ENCODE results near the gene KRT6B. TPM values are rescaled to one million over a fixed set of nuclear protein-coding genes. Genes with fewer than 3 reads are reported as not detected.
"Not testable (repeated sequence)": the region's sequence is repeated elsewhere in the genome, so short reads cannot be mapped to it uniquely, and the experiment has no call there.

KRT6B gene
- not detected for polyA plus RNA-seq (2013, experiment 1 of 2; ENCODE audit: insufficient read length)
- polyA plus RNA-seq (2013, experiment 2 of 2; ENCODE audit: insufficient read length) = not detected

DNA sequence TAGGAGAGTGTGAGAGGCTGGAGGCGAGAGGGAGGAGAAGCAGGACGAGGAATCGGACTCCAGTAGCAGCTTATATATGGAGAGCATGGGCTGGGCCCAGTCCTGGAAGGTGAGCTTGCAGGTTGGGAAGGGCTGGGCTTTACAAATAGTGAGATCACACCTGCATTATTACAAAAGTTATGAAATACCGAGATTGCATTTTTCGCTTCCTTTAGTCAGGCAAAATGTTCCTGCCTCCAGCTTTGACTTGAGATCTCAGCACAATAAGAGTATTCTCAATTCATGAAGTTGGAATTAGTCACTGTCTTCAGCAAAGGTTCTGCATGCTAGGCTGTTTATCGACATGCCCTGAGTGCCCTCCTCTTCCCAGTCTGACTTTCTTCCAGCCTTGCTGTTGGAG lies at the start of gene KRT6B:
Gene KRT6B (minus strand): TSS at position 46 of the 400 bp plus-strand sequence. CDS start 68 bp downstream, outside the sequence.
- no peak for DNase-seq

DNA sequence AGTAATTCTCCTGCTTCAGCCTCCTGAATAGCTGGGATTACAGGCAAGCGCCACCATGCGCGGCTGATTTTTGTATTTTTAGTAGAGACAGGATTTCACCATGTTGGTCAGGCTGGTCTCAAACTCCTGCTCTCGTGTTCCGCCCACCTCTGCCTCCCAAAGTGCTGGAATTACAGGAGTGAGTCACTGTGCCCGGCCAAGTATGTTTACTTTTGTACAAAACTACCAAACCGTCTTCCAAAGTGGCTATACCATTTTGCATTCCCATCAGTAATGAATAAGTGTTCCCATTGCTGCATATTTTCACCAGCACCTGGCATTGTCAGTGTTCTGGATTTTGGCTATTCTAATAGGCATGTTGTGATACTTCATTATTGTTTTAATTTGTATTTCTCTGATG lies 49.5 kb upstream of the KRT6B start:
- DNase-seq = no peak

DNA sequence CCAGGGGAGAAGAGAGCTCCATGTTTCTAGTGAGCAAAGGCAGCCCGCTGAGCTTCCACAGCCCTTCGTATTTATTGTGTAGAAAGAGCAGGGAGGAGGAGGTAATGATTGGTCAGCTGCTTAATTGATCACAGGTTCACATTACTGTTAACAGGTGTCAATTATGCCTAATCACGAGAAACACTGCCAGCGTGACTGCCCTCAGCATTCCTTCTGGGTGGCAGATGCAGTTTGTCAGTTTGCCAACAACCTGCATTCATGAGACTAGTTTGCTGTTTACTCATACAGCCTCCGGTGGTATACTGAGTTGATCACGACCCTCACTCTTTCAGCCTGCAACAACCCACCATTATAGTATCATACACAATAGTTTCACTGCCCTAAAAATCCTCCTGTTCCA lies 48.6 kb upstream of the KRT6B start:
- not testable (repeated sequence) for DNase-seq

DNA sequence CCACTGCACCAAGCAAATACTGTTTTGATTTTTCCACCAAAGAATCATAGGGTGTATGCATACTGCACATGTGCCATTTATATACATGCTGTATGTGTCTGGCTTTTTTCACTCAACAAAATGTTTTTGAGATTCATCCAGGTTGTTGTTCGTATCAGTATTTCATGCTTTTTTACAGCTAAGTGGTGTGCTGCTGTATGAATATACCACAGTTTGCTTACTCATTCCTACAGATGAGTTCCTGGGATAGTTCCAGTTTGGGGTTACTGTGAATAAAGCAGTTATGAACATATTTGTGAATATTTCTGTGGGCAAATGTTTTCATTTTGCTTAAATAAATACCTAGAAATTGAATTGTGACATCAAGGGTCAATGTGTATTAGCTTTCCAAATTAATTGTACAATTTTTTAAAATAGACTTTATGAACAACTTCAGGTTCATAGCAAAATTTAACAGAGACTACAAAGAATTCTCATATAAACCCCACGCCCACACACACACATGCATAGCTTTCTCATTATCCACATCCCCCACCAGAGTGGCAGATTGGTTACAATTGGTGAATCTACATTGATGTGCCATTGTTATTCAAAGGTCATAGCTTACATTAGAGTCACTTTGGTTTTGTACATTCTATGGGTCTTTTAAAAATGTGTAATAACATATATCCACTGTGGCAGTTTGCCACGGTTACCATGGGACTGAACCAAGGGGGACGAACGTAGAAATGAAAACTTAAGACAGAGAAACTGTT lies 48.0 kb upstream of the KRT6B start:
- DNase-seq = peak; percentile 85

DNA sequence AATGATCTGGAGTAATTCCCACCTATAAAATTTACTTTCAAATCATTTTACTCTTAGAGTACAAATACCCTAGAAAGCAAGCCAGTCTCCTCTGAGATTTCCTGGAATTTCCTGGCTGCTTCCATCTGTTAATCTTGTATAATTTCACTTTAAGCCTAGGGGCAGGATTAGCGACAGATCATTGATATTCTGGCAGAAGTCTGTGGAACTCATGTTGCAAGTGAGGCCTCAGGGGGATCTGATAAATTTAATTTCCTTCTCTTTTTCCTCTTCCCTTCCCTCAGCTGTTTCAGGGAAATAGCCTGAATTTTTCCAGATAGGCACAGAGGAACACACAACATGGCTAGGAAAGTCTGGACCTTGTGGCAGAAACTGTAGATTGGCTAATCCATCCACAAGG lies 47.0 kb upstream of the KRT6B start:
- no peak for DNase-seq

DNA sequence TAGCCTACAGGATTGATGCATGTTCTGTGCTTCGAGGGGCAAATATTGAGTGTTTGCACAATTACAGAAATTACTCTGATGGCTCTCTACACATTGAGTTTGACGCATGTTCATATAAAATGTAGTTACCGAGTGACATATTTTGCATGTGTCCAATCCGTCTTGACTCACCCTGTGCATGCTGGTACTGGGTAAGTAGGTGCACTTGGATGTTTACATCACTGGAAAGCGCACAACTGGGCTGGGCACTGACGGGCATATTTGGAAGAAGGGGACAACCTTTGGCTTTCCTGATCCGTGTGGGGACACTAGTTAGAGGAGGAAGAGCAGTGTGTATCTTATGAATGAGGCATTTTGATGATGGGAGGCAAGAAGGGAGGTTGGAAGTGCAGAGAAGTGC lies 46.0 kb upstream of the KRT6B start:
- DNase-seq = no peak

DNA sequence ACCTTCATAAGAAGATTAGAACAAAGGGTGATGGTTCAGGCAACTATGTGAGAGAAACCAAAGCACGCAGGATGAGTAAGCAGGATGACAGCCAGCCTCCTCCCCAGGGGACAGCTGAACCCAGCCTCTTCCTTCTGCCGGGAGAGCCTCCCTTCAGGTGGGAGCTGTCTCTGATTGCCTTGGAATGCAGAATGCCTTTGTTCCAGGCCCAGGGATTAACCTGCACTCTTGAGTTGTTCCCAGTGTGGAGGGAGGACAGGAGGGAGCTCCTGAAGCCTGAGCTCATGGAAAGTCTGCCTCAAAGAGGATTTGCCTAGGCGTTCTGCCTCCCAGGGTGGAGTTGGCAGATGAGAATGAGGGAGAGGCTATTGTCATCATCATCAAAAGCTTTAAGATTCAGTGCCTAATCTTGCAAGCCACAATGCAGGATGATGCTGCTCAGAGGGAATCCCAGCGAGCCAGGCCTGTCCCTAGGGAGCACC lies 44.7 kb upstream of the KRT6B start:
- peak; percentile 92 for DNase-seq

DNA sequence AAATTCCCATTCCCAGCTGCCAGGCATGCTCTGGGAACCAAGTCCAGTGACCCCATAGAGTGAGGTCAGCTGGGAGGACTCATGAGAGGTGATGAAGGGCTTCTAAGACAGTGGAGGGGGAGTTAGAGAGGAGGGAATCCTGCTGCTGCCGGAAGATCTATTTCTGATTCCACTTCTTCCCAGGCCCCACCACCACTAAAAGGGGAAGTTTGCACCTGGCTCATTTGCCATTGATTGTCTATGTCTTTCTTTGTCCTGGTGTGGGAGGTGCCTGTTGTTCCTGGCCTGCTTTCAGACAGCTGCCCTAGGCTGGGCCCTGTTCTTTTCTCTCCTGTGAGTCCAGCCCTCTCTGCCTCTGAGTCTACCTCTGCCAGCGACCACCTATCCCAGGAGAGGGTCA lies 44.1 kb upstream of the KRT6B start:
- DNase-seq = no peak

DNA sequence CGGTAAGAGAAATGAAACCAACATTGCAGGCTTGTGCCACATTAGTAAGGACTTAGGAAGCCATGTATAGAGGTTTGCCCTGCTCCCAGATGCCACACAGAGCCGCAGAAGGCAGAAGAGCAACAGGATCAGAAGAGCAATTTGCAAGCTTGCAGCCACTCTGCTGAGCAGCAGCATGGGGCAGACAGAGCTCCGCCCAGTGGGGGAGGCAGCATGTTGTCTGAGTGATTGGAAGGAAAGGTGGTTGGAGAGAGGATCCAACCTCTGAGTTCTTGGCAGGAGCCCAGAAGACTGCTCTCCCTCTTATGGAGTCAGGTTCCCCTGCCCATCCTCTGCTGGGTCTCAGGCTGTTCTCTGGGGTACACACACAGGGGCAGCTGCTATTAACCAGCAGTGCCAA lies 43.4 kb upstream of the KRT6B start:
- peak; percentile 26 for DNase-seq

DNA sequence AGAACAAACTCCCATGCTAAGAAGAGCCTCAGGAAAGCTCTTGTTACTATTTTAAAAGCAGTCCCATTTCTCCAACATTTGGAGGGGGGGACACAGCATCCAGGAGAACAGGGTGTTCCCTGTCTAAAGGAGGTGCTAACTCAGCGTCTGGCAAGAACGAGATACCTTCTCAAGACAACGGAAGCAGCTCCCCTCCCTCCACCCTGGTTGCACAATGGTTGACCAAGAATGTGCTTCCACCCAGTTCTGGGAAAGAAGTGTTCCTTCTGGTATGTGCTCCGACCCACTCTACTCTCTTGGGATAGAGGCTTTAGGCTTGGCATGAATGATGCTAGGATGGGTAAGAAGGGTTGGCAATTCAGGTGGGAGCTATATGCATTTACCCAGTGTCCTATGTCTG lies 42.6 kb upstream of the KRT6B start:
- DNase-seq = peak; percentile 76

DNA sequence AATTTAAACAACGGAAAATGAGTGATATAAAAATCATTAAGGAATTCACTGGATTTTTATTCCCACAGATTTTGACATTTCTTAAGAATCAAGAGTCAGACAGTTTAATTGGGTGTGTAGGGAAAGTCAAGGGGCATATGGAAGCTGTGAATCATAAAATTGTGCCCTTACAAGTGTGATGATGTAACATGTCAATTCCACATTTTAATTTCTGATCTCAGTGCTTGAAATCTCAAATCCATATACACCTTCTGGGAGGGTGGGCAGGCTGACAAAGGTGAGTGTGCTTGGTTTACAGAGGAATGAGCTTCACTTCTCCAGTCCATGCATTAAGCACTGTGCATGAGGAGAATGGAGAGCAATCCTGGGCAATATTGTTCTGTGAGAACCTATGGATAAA lies 42.2 kb upstream of the KRT6B start:
- no peak for DNase-seq

DNA sequence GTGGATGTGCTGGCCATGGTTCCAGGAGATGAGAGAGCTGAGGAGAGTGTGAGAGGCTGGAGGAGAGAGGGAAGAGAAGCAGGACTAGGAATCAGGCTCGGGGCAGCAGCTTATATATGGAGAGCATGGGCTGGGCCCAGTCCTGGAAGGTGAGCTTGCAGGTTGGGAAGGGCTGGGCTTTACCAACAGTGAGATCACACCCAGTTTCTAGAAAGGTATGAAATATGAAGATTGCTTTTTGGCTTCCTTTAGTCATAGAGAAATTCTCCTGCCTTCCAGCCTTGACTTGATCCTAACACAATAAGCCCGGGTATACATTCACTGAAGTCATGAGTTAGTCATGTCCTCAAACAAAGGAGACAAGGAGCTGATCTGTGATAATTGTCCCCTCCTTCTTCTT lies 41.2 kb upstream of the KRT6B start, which contains the start of gene KRT6A:
Gene KRT6A (minus strand): TSS at position 86 of the 400 bp plus-strand sequence. CDS start 69 bp downstream, at position 17.
- DNase-seq = no peak

DNA sequence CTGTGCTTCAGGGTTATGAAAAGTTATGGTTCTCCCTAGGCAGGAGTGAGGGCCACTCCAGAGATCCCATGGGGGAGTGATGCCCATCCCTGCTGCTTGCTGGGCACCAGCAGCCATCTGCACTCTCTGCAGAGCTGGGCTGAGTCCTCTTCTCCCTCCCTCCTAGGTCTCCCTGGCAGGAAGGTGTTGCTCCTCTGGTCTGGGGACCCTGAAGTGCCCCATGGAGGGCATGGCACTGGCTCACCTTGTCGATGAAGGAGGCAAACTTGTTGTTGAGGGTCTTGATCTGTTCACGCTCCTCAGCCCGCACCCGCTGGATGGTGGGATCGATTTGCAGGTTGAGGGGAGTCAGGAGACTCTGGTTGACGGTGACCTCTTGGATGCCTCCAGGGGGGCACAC lies 40.5 kb upstream of the KRT6B start:
- DNase-seq = not testable (repeated sequence)

DNA sequence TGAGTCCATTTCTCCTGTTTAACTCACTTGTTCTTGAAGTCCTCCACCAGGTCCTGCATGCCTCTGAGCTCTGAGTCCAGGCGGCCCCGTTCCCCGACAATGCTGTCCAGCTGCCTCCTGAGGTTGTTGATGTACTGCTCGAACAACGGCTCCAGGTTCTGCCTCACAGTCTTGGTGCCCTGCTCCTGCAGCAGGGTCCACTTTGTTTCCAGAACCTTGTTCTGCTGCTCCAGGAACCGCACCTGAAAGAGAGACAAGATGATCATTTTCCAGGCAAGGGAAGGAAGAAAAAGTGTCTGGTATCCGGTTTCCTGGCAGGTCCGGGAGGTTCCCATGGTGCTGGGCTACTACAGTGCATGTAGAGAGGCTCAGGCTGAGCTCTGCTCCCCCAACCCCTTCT lies 39.5 kb upstream of the KRT6B start:
- DNase-seq = not testable (repeated sequence)

DNA sequence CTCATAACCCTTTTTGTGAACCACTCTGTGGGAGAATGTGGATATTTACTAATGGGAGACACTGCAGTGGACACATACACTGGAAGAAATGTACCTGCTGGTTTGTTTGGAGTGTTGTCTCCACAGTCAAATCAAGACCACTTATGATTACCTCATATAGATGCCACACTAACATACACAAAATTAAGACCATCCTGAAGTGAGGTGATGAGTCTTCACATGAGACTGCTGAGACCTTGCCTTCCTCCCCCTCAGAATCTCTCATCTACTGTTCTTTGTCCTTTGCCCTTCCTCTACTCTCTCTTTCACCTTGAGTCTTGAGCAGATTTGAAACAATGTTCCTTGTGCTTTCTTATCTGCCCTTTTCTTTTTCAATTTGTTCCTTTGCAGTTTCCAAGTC lies 36.8 kb upstream of the KRT6B start:
- DNase-seq = no peak

DNA sequence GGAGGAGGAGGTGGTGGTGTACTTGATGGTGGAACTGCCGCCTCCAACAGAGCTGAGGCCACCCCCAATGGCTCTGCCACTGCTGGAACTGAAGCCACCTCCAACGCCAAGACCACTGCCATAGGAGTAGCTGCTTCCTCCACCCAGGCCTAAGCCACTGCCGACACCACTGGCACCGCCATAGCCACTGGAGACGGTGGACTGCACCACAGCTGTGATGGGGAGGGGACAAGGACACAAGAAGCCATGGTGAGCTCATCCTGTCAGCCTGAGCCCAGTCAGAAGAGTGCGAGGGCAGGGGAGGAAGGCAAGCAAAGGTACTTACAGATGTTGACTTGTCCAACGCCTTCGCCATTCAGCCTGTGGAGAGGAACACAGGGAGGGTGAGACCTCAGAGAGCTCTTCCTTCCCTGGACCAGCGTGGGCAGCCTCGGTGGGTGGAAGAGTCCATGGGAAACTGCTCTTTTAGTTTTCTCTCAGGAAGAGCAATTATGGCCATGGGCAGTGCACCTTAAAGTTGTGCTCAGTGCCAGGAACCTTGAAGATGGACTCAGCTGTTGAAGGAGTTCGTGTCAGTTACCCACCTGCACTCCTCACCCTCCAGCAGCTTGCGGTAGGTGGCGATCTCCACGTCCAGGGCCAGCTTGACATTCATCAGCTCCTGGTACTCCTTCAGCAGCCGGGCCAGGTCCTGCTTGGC lies 35.9 kb upstream of the KRT6B start:
- DNase-seq = not testable (repeated sequence)

DNA sequence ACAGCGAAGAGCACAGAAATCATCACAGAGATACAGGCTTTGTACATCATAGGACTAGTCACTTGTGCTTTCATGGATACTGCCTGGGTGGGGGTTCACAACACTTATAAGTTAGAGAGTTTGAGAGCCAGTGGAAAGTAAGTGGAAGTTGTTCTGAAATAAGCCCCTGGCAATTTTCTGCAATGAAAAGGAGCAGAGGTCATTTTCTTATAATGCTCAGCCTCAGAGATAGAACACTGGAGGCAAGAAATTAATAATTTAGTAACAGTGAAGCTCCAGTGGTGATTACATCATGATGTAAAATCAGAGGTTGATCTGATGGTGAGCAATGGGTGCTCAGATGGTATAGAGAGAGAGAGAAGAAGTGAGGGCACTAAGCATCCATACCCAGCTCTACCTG lies 35.3 kb upstream of the KRT6B start:
- no peak for DNase-seq

DNA sequence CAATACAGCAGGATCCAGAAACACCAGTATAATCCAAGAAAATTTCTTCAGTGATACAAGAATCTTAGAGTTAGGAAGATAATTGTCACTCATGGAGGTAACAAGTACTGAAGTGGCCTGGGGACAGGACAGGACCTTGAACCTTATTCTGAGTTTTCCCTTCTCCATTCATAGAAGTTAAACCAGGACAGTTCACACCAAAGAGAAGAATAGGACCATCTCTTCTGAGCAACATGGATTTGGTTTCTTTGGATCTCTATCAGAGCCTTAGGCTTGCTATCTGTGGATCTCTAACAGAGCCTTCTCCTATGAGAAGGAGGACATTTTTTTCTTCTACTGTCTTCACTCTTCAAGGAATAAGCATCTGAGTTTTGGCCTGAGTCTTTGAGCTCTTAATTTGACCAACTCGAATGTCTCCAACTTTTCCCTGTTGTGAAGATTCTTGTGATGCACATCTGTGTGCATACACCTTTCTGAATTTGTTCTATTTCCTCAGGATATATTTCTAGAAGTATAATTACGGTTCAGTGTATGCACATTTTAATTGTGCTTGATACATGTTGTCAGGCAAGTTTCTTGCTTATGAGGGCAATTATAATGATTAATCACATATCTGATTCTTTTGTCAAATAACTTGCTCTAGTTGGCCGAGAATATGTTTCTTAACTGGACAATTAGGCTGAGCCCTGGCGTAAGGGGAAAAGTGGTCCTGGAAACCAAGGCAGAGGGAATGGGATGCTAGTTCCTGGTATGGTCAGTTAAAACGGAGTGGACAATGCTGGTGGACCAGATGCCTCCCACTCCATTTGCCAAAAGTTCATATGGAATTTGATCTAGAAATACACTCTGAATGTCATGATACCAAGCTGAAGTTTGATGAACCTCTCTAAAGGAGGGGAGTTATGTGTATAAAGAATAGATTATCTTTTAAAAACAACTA lies 34.5 kb upstream of the KRT6B start:
- no peak for DNase-seq

DNA sequence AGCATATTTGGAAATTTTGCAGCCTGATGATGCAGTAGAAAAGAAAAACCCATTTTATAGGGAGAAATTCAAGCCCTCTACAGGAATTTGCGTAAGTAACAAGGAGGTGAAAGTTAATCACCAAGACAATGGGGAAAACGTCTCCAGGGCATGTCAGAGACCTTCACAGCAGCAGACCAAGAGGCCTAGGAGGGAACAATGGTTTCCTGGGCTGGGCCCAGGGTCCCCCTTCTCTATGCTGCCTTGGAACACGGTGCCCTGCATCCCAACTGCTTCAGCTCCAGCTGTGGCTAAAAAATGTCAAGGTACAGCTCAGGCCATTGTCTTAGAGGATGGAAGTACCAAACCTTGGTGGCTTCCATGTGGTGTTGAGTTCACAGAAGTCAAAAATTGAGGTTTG lies 28.1 kb upstream of the KRT6B start:
- DNase-seq = no peak

DNA sequence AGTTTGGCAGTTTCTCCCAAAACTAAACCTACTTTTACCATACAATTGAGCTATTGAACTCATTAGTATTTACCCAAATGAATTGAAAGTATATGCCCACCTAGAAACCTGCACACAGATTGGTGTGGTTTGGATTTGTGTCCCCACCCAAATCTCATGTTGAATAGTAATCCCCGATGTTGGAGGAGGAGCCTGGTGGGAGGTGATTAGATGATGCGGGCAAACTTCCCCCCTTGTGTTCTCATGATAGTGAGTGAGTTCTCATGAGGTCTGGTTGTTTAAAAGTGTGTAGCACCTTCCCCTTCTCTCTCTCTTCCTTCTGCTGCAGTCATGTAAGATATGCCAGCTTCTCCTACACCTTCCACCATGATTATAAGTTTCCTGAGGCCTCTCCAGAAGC lies 25.7 kb upstream of the KRT6B start:
- no peak for DNase-seq

DNA sequence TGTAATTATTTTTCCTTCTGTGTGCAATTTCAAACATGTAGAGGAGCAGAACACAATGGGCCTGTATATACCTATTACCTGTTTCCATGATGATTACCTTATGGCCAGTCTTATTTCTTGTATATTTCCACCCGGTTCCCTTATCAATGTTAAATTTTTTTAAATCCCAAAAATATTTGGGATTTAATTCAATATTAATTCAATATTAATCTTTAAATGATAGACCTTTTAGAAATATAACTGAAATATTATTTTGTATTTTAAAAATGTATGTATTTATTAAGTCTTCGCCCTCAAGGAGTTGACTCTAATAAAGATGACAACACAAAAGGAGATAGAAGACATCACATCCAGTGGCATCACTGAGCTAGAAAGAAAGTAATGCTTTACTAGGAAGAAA lies 22.3 kb upstream of the KRT6B start:
- DNase-seq = no peak

DNA sequence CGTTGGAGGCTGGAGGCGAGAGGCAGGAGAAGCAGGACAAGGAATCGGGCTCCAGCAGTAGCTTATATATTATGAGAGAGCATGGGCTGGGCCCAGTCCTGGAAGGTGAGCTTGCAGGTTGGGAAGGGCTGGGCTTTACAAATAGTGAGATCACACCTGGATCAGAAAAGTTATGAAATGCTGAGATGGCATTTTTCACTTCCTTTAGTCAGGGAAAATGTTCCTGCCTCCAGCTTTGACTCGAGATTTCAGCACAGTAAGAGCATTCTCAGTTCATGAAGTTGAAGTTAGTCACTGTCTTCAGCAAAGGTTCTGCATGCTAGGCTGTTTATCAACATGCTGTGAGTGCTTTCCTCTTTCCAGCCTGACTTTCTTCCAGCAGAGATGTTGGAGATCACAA lies 21.8 kb upstream of the KRT6B start, which contains the start of gene KRT6C:
Gene KRT6C (minus strand): TSS at position 38 of the 400 bp plus-strand sequence. CDS start 68 bp downstream, outside the sequence.
- no peak for DNase-seq

All from fibroblast of skin of back (primary cell).